GM19240 (cell line): ENCODE results near the gene CNBD2.
"Not testable (repeated sequence)": the region's sequence is repeated elsewhere in the genome, so short reads cannot be mapped to it uniquely, and the experiment has no call there.

ENCODE experiments used
- DNase-seq: peaks from one replicate; pipeline ENCODE4 v3.0.0; 2011; ENCODE audit warnings: low spot score; ENCODE audit not compliant: insufficient read length

Gene CNBD2

DNA sequence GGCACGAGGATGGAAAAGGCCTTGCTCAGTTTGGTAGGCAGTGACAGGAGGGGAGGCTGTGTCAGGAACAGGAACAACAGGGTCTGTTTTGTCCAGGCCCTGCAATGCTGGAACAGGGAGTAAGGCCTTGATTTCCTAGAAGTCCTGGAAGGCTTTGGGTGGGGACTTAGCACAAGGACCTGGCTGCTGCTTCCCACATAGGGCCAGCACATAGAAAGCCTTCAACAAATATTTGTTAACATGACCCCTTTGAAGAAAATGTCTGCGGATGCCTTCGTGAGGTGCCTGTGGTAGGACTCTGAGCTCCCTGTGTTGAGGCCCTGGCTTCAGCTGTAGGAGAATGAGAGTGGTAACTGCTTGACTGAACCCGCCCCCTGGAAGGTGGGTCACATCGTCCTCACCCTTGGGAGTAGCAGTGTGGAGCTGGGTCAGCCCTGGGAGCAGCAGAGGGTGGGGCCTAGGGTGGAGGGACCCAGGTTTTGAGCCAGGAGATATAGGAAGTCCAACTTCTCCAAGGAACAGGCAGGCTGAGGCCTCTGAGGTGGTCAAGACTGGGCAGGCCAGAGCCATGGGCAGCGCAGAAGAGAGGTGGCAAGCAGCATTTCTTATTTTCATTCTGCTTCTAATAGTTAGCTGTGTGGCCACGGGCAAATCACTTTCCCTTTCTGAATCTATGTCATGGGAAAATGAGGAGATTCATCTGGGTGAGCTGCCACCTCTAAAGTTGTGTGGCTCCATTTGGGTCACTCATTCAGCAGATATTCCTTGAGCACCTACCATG, 50.0 kb downstream of the CNBD2 start:
- no peak for DNase-seq

GRCh38 chr20:36026131-36026530, 57.7 kb downstream of the CNBD2 start:
- DNase-seq = not testable (repeated sequence)

DNA sequence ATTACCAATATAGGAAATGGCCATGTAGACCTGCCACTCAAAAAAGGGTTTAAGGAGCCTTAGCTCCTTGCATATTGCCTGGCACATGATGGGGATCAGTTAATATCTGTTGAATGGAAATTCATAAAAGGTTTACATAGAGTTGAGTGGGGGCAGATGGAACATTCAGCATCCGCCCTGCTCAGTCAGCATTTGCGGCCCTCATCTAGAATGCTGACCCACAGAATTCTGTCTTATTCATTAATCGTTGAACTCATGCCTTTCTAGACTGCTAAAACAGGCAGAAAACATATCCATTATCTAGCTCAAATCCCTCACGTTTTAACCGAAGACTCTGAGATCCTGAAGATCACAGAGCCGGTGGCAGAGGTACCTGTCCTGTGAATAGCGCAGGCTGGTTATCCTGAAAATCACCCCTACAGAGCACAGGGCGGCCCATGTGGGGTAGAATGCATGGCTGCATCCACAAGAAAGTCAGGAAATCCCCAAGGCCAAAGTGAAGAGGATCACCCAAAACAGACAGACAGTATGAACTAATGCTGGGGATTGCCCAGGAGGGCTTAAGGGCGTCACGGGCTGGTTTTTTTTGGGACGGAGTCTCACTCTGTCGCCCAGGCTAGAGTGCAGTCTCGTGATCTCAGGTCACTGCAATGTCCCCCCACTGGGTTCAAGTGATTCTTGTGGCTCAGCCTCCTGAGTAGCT, 59.9 kb downstream of the CNBD2 start:
- no peak for DNase-seq

DNA sequence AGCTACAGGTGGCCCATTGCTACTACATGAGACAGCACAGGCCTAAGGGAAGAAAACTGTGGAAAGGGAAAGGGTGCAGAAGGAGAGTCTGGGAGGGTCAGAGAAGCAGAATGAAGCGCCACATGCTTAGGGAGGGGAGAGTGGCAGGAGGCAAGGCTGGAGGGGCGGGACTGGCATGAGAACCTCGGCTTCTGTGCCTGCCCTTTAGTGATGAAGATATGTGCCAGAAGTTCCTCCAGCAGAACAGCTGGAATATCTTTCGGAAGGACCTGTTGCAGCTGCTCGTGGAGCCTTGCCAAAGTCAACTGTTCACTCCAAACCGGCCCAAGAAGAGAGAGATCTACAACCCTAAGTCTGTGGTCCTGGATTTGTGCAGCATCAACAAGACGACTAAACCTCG, 61.8 kb downstream of the CNBD2 start:
- no peak for DNase-seq

DNA sequence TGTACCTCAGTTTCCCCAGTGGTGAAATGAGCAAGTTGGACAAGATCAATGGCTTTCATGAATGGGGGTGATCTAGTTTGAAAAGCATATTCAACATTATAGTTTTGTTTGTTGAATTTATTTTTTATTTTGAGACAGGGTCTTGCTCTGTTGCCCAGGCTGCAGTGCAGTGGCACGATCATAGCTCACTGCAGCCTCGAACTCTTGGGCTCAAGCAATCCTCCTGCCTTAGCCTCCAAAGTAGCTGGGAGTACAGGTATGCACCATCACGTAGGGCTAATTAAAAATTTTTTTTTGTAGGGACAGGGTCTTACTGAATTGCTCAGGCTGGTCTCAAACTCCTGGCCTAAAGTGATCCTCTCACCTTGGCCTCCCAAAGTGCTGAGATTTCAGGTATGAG, 63.4 kb downstream of the CNBD2 start:
- no peak for DNase-seq

DNA sequence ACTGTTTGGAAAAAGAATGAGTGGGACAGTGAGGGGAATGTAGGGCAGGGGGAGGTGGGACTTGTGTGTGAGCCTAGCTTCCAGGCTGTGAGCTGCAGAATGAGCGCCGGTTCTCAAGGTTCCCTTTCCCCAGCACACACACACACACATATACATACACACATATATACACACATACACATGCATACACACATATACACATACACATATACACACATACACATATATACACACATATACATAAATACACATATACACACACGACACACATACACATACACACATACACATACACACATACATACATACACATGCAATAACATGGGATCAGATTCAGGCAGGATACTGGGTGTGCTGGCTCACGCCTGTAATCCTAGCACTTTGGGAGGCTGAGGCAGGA, 66.5 kb downstream of the CNBD2 start:
- DNase-seq = no peak

- no peak for DNase-seq
Observed at GRCh38 chr20:36035745-36036144, 67.4 kb downstream of the CNBD2 start.

- DNase-seq = no peak
Observed at GRCh38 chr20:36036688-36037087, 68.3 kb downstream of the CNBD2 start.

- DNase-seq = no peak
Observed at GRCh38 chr20:36040571-36040970, 72.2 kb downstream of the CNBD2 start.

GRCh38 chr20:36043441-36043840, 75.1 kb downstream of the CNBD2 start:
- DNase-seq = no peak

DNA sequence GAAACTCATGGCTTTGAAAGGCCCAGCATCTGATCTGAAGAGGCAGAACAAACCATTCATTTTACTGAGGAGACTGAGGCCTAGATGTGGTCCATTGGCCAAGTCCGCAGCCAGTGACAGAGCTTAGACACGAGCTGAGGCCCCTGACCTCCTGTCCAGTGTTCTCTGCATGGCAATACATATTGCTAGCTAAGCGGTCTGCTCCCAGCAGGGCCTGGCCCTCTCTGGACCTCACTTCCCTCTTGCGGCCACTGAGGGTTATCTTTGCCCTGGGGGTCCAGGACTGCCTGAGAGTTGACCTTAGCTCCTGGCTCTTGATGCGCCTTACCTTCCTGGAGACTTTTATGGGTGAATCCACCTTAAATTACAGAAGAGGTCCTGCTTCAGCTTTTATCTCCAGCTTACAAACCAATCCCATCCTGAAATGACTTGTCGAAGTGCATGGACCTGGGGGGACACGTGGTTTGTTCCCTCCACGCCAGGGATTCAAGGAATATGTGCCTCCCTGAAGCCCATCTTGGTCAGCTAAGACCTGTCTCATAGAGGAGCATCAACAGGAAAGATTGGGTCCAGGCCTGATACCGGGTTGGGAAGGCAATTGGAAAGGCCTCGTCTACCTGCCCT, 75.6 kb downstream of the CNBD2 start:
- no peak for DNase-seq

- no peak for DNase-seq
Observed at GRCh38 chr20:36045373-36045714, 77.0 kb downstream of the CNBD2 start.

DNA sequence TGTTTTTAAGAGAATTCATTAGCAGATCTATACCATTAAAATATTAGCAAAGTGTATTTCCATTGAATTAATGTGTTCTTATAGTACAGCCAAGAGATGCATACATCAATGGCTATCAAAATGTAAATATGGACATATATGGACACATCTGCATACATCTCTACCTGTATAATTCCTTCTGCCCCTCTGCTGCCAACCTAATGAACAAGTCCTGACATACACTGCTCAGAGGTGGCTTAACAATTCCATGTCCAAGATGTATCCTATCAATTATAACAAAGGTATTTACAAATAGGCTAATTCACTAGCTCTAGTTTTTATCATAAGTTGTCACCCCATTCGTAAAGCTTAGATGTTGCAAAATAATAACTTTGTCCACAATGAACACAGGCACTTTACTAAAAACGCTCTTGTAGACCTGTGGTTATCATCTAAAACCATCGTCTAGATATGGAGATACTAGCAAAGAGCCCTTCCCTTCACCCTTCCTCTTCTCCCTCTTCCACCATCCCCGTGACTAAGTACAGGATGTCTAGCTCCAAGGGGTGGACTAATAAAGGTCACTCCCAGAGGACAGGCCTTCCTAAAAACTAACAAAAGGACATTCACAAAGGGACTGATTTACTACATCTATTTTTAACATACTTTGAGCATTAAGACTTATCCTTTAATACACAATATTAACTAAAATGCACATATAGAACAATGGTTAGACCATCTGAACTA, 77.8 kb downstream of the CNBD2 start:
- DNase-seq = not testable (repeated sequence)

DNA sequence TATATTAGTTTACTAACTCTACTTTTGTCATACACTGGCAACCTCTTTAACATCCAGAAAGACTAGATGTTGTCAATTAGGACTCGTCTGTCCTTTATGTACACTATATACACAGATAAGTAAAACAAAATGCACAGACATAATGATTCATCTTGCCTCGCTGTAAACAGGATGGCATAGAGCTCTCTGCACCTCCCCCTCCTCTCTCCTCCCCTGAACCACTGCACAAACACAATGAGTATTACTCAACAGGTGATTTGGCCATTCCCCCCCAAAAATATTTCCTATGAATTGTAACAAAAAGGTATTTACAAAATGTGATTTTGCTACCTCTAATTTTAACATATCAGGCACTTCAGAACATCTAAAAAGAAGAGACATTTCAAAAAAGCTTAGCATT, 81.0 kb downstream of the CNBD2 start:
- not testable (repeated sequence) for DNase-seq

DNA sequence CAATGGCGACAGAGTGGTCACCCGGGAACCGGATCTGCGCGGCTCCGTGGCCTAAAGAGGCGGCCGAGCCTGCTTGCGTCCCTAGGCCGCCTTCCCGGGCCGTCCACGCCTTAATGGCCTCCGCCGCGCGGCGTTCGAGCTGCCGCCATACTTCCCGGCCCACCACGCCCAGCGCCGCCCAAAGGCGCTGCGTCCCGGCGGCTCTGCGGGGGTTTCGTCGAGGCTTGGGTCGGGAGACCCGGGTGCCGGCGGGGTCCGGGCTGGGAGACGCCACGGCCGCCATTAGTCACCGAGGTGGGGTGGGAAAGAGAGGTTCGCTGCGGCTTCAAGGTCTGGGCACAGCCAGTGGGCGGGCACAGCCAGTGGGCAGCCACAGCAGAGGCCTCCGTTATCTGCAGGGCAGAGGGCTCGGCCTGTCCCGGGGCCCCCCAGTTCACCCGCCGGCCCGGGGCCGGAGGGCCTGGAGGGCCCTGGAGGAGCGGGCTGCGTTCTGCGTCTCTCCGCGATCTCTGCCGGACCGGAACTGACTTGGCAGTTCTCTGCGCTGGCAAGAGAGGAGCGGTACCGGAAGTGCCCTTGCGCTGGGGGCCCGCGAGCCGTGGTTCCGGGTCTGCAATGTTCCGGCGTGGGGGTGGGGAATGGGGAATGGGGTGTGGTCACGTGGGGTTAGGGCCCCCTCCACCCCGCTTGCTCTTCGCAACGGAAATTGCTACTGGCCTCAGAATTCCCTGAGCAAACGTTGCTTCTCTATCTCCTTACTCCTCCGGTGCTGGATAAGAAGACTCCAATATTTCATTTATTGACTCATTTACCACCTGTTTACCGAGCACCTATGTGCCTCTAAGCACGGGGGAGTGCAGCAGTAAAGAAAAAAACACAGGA, 82.3 kb downstream of the CNBD2 start:
- DNase-seq = peak; percentile 88

GRCh38 chr20:36051318-36052116, 83.1 kb downstream of the CNBD2 start:
- DNase-seq = no peak

- no peak for DNase-seq
Observed at GRCh38 chr20:36052117-36052513, 83.7 kb downstream of the CNBD2 start.

- DNase-seq = not testable (repeated sequence)
Observed at GRCh38 chr20:36053863-36054518, 85.6 kb downstream of the CNBD2 start.

- DNase-seq = no peak
Observed at GRCh38 chr20:36055145-36055544, 86.8 kb downstream of the CNBD2 start.

DNA sequence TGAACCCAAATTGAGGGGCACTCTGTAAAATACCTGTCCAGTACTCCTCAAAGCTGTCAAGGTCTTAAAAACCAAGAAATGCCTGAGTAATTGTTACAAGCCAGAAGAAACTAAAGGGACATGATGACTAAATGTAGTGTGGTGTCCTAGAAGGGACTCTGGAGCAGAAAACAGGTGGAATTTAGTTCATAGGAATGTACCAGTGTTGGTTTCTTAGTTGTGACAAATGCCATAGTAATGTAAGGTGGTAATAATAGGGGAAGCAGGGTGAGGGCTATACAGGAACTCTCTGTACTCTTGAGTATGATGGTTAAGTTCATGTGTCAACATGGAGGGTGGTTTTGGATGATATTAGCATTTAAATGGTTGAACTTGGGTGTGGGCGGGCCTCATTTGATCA, 92.3 kb downstream of the CNBD2 start:
- no peak for DNase-seq
